ENCODE results near the gene KIF16B.

DNA sequence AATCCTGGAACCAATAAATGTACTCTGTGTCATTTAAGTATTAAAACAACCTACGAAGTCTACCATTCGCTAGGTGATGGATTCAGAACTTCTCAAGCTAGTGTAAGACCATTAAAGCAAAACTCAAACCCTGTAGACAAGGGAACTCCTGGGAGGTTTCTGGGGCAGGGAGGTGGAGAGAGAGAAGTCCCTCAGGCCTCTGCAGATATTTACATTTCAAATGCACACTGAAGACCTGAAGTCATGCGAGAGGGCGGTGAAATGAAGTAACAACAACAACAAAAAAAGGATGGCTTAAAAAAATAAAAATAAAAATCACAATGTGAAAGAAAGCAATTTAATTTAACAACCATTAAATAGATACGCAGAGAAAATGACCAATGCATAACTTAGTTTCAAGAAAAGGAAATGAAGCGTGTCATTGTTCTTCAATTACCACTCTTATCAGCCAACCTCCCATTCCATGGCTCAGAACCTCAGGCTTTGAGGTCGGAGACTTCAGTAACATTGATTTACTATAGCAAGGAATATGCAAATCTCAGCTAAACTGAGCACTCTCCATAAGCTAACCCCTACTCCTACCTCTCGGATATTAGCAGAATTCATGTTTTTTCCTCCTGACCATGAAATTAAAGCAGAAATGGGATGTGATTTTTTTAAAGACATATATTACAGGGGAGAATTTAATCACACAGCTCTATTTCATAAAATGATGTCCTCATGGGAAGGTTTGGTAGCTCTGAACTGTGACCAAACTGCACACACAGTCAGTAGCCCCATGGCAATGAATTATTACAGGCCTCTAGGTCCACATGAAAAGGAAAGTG, 140.6 kb downstream of the KIF16B start:
- TF ChIP-seq, protein P1, sequence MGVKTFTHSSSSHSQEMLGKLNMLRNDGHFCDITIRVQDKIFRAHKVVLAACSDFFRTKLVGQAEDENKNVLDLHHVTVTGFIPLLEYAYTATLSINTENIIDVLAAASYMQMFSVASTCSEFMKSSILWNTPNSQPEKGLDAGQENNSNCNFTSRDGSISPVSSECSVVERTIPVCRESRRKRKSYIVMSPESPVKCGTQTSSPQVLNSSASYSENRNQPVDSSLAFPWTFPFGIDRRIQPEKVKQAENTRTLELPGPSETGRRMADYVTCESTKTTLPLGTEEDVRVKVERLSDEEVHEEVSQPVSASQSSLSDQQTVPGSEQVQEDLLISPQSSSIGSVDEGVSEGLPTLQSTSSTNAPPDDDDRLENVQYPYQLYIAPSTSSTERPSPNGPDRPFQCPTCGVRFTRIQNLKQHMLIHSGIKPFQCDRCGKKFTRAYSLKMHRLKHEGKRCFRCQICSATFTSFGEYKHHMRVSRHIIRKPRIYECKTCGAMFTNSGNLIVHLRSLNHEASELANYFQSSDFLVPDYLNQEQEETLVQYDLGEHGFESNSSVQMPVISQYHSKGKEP (tag by site-specific recombination; IDR thresholded peaks at IDR 0.05) = no peak
- TF ChIP-seq OSR2 (tag by site-specific recombination; IDR thresholded peaks at IDR 0.05) (no peak), ZFP69B (tag by site-specific recombination; IDR thresholded peaks at IDR 0.05) (no peak)
- TF ChIP-seq, protein P2, sequence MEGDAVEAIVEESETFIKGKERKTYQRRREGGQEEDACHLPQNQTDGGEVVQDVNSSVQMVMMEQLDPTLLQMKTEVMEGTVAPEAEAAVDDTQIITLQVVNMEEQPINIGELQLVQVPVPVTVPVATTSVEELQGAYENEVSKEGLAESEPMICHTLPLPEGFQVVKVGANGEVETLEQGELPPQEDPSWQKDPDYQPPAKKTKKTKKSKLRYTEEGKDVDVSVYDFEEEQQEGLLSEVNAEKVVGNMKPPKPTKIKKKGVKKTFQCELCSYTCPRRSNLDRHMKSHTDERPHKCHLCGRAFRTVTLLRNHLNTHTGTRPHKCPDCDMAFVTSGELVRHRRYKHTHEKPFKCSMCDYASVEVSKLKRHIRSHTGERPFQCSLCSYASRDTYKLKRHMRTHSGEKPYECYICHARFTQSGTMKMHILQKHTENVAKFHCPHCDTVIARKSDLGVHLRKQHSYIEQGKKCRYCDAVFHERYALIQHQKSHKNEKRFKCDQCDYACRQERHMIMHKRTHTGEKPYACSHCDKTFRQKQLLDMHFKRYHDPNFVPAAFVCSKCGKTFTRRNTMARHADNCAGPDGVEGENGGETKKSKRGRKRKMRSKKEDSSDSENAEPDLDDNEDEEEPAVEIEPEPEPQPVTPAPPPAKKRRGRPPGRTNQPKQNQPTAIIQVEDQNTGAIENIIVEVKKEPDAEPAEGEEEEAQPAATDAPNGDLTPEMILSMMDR (tag by site-specific recombination; IDR thresholded peaks at IDR 0.05) = no peak
- TF ChIP-seq, protein P3, sequence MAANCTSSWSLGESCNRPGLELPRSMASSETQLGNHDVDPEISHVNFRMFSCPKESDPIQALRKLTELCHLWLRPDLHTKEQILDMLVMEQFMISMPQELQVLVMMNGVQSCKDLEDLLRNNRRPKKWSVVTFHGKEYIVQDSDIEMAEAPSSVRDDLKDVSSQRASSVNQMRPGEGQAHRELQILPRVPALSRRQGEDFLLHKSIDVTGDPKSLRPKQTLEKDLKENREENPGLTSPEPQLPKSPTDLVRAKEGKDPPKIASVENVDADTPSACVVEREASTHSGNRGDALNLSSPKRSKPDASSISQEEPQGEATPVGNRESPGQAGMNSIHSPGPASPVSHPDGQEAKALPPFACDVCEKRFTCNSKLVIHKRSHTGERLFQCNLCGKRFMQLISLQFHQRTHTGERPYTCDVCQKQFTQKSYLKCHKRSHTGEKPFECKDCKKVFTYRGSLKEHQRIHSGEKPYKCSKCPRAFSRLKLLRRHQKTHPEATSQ (tag by site-specific recombination; IDR thresholded peaks at IDR 0.05) = no peak
- TF ChIP-seq, protein P4, sequence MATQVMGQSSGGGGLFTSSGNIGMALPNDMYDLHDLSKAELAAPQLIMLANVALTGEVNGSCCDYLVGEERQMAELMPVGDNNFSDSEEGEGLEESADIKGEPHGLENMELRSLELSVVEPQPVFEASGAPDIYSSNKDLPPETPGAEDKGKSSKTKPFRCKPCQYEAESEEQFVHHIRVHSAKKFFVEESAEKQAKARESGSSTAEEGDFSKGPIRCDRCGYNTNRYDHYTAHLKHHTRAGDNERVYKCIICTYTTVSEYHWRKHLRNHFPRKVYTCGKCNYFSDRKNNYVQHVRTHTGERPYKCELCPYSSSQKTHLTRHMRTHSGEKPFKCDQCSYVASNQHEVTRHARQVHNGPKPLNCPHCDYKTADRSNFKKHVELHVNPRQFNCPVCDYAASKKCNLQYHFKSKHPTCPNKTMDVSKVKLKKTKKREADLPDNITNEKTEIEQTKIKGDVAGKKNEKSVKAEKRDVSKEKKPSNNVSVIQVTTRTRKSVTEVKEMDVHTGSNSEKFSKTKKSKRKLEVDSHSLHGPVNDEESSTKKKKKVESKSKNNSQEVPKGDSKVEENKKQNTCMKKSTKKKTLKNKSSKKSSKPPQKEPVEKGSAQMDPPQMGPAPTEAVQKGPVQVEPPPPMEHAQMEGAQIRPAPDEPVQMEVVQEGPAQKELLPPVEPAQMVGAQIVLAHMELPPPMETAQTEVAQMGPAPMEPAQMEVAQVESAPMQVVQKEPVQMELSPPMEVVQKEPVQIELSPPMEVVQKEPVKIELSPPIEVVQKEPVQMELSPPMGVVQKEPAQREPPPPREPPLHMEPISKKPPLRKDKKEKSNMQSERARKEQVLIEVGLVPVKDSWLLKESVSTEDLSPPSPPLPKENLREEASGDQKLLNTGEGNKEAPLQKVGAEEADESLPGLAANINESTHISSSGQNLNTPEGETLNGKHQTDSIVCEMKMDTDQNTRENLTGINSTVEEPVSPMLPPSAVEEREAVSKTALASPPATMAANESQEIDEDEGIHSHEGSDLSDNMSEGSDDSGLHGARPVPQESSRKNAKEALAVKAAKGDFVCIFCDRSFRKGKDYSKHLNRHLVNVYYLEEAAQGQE (tag by site-specific recombination; IDR thresholded peaks at IDR 0.05) = no peak
- TF ChIP-seq, protein P5, sequence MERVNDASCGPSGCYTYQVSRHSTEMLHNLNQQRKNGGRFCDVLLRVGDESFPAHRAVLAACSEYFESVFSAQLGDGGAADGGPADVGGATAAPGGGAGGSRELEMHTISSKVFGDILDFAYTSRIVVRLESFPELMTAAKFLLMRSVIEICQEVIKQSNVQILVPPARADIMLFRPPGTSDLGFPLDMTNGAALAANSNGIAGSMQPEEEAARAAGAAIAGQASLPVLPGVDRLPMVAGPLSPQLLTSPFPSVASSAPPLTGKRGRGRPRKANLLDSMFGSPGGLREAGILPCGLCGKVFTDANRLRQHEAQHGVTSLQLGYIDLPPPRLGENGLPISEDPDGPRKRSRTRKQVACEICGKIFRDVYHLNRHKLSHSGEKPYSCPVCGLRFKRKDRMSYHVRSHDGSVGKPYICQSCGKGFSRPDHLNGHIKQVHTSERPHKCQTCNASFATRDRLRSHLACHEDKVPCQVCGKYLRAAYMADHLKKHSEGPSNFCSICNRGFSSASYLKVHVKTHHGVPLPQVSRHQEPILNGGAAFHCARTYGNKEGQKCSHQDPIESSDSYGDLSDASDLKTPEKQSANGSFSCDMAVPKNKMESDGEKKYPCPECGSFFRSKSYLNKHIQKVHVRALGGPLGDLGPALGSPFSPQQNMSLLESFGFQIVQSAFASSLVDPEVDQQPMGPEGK (tag by site-specific recombination; IDR thresholded peaks at IDR 0.05) = no peak

Measured in HEK293 (cell line).